DND-41 (cell line): ENCODE data around the gene TUBA1B.
"Not testable (repeated sequence)": the region's sequence is repeated elsewhere in the genome, so short reads cannot be mapped to it uniquely, and the experiment has no call there.

Source experiments
- ATAC-seq: fragments of 200-7000 bp; cut with Tn5 transposase; 3 replicates; pipeline ENCODE4 v1.9.1; 2021; ENCODE audit warnings: low read depth; ENCODE audit not compliant: insufficient read depth
- DNase-seq: peaks from one replicate; pipeline ENCODE4 v3.0.0-alpha.2; 2020
- H2AFZ ChIP-seq: 2 replicates; pipeline ENCODE4 v1.6.0; 2012; ENCODE audit warnings: low read depth, low read length
- H3K27ac ChIP-seq: 2 replicates; pipeline ENCODE4 v1.5.1; 2012; ENCODE audit warnings: low read length, inconsistent platforms
- H3K27me3 ChIP-seq: fragments of 200-600 bp; sonication (generic); 2 replicates; pipeline ENCODE4 v1.6.0; 2012; ENCODE audit warnings: low read length, mild to moderate bottlenecking, inconsistent platforms; ENCODE audit not compliant: insufficient read depth, poor library complexity
- H3K36me3 ChIP-seq: 2 replicates; pipeline ENCODE4 v1.5.1; 2012; ENCODE audit warnings: low read length, inconsistent platforms; ENCODE audit not compliant: insufficient read depth
- H3K4me1 ChIP-seq: 2 replicates; pipeline ENCODE4 v1.5.1; 2012; ENCODE audit warnings: mild to moderate bottlenecking, low read length; ENCODE audit not compliant: insufficient read depth
- H3K4me2 ChIP-seq: 2 replicates; pipeline ENCODE4 v1.6.0; 2012; ENCODE audit warnings: mild to moderate bottlenecking, moderate library complexity, low read length, inconsistent platforms; ENCODE audit not compliant: insufficient read depth
- H3K4me3 ChIP-seq, 2 experiments: fragments of 200-600 bp in 1 of 2; shearing (Covaris generic) in 1 of 2; 2 replicates each; pipeline ENCODE4 v1.5.1; 2012 to 2016; ENCODE audit warnings: inconsistent platforms in 2 of 2, low read length in 2 of 2, mild to moderate bottlenecking in 2 of 2, low read depth in 1 of 2, moderate library complexity in 1 of 2
- H3K79me2 ChIP-seq: 2 replicates; pipeline ENCODE4 v1.6.0; 2012; ENCODE audit warnings: low read length, inconsistent platforms; ENCODE audit not compliant: insufficient read depth
- H3K9ac ChIP-seq: 2 replicates; pipeline ENCODE4 v1.6.0; 2012; ENCODE audit warnings: low read depth, mild to moderate bottlenecking, inconsistent platforms, low read length, moderate library complexity
- H3K9me3 ChIP-seq: 2 replicates; pipeline ENCODE4 v1.5.1; 2012; ENCODE audit warnings: low read length, moderate library complexity, mild to moderate bottlenecking, inconsistent platforms; ENCODE audit not compliant: insufficient read depth, severe bottlenecking
- H4K20me1 ChIP-seq: 2 replicates; pipeline ENCODE4 v1.6.0; 2012; ENCODE audit warnings: low read length; ENCODE audit not compliant: insufficient read depth
- CTCF ChIP-seq: IDR thresholded peaks from 2 replicates; pipeline ENCODE4 v1.5.1; 2012; ENCODE audit warnings: borderline replicate concordance, low read length, moderate library complexity, mild to moderate bottlenecking; ENCODE audit not compliant: poor library complexity, severe bottlenecking; ENCODE audit errors: extremely low read depth
- EZH2 ChIP-seq: IDR thresholded peaks from 3 replicates; pipeline ENCODE4 v1.6.1; 2012; ENCODE audit warnings: borderline replicate concordance, low read depth, mild to moderate bottlenecking, moderate library complexity, low read length, inconsistent platforms; ENCODE audit not compliant: severe bottlenecking

TUBA1B gene

GRCh38 chr12:49131894-49132461 is 783 bp upstream of the TUBA1B start:
- peak overlapping the region; percentile 82 for H2AFZ ChIP-seq
- no peak for TF ChIP-seq CTCF
- TF ChIP-seq EZH2, result no peak
- DNase-seq (peak; percentile 52), ATAC-seq (no peak)
- H3K4me2 ChIP-seq, result peak overlapping the region; percentile 78
- H3K27me3 ChIP-seq, result no peaks in the 10 kb centered on the region
- peak overlapping the region; percentile 87 for H3K27ac ChIP-seq
- peaks cover 49% of the 10 kb centered on the region for H3K79me2 ChIP-seq
- H3K36me3 ChIP-seq, result peaks cover 39% of the 10 kb centered on the region
- peaks cover 22% of the 10 kb centered on the region for H4K20me1 ChIP-seq
- peak overlapping the region; percentile 99 for H3K9ac ChIP-seq
- no peaks in the 10 kb centered on the region for H3K9me3 ChIP-seq
- peaks cover 38% of the 10 kb centered on the region for H3K4me1 ChIP-seq
- H3K4me3 ChIP-seq, result peak overlapping the region; percentile 39 to 79; a peak in 3 of 4 replicates

- Histone ChIP-seq H3K4me3 (peak overlapping the region; percentile 53 to 79; a peak in 3 of 4 replicates), H3K36me3 (peaks cover 39% of the 10 kb centered on the region), H3K9ac (peak overlapping the region; percentile 99), H3K9me3 (no peaks in the 10 kb centered on the region), H3K4me2 (peak overlapping the region; percentile 80), H3K27me3 (no peaks in the 10 kb centered on the region), H3K27ac (peak overlapping the region; percentile 95), H2AFZ (no peak overlapping the region), H3K79me2 (peaks cover 49% of the 10 kb centered on the region), H3K4me1 (peaks cover 38% of the 10 kb centered on the region), H4K20me1 (peaks cover 24% of the 10 kb centered on the region)
- ATAC-seq (peak; percentile 60), DNase-seq (peak; percentile 94)
- TF ChIP-seq CTCF, result peak; percentile 91
- no peak for TF ChIP-seq EZH2
Observed at GRCh38 chr12:49130151-49131050, 794 bp downstream of the TUBA1B start.

GRCh38 chr12:49129332-49130150 is 1.7 kb downstream of the TUBA1B start:
- Histone ChIP-seq H3K27ac (peak overlapping the region; percentile 95), H3K27me3 (no peaks in the 10 kb centered on the region), H3K4me1 (peaks cover 38% of the 10 kb centered on the region), H3K79me2 (peaks cover 49% of the 10 kb centered on the region), H3K4me2 (peak overlapping the region; percentile 80), H3K4me3 (peak overlapping the region; percentile 53 to 79; a peak in 3 of 4 replicates), H4K20me1 (peaks cover 24% of the 10 kb centered on the region), H2AFZ (no peak overlapping the region), H3K9ac (peak overlapping the region; percentile 99), H3K9me3 (no peaks in the 10 kb centered on the region), H3K36me3 (peaks cover 39% of the 10 kb centered on the region)
- no peak for ATAC-seq
- no peak for TF ChIP-seq EZH2
- TF ChIP-seq CTCF, result no peak
- DNase-seq, result no peak

- not testable (repeated sequence) for H3K4me2 ChIP-seq, H3K9me3 ChIP-seq, H3K27me3 ChIP-seq, DNase-seq, H3K4me3 ChIP-seq, H2AFZ ChIP-seq, H3K27ac ChIP-seq, H3K9ac ChIP-seq, ATAC-seq
- Histone ChIP-seq H3K4me1 (peaks cover 28% of the 10 kb centered on the region), H3K36me3 (peaks cover 39% of the 10 kb centered on the region), H3K79me2 (peaks cover 39% of the 10 kb centered on the region), H4K20me1 (peaks cover 24% of the 10 kb centered on the region)
Observed at GRCh38 chr12:49127971-49128370, 3.2 kb downstream of the TUBA1B start.
